Fibroblast of skin of scalp (primary cell): ENCODE measurements around the gene PATJ.
A peak's percentile ranks its signal among the peaks of the same experiment; 100 is the strongest.
"Not testable (repeated sequence)": the region's sequence is repeated elsewhere in the genome, so short reads cannot be mapped to it uniquely, and the experiment has no call there.

Experiments used
- DNase-seq: peaks from one replicate; pipeline ENCODE4 v3.0.0-alpha.2; 2013

PATJ gene

DNA sequence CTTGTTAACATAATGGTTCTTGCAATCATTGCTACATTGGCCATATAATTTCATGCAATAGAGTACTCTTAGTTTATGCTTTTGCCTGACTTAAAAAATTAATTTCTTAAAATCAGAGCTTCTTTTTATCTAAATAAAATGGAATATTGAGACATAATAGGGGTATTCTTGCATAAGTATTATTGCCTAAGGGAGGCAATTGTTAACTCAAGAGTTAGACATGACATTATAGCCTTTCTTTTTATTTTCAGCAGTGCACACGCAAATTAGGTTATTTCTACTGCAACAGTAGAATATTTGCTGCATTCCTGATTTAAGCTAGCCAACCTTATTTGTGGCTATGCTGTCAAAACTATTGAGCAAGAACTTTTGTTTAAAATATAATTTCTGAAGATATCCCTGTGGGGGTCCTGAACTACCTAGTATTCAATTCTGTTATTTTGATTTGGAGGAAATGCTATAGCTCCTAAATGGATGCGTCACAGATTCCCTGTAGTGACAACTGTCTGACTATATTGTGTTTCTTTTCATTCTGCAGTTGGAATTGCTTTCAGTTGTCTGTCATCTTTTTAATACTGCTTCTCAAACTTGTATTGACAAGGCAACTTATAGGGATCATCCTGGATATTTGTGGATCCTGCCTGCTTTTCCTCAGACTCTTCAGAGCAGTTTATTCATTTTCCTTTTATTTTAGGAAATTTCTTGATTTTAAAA is 211.0 kb downstream of the PATJ start:
- peak; percentile 3 for DNase-seq

DNA sequence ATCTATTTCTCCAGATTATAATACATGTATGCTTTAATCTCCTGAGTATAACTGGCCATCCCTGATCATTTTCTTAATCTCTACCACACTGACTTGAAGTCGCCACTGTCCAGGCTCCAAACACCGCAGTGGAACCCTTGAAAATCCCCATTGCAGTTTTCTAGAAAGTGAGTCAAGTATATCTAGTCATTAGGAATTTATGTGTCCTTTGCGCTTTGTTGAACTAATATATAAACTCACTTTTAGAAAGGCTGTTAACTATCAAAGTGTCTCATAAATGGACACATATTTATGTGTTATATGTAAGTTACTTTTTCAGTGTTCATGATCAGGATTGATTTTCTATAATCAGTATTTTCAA is 211.5 kb downstream of the PATJ start:
- DNase-seq = no peak

DNA sequence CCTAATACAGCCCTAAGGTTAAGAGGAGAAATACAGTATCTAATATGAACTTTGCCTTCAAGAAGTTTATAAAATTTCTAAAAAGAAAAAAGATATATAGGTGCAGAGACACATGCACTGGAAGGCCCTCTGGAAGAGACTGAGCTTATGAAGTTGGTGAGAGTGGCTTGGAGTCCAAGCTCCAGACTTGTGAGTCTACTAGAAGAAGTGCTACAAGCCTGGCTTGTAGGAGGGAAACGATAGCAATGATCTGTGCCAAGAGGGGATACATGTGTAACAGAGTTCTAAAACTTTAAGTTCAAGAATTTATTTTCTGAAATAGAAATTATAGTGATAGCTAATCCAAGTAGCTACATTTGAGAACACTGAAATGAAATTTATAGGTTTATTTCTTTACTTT is 213.0 kb downstream of the PATJ start:
- DNase-seq = no peak

DNA sequence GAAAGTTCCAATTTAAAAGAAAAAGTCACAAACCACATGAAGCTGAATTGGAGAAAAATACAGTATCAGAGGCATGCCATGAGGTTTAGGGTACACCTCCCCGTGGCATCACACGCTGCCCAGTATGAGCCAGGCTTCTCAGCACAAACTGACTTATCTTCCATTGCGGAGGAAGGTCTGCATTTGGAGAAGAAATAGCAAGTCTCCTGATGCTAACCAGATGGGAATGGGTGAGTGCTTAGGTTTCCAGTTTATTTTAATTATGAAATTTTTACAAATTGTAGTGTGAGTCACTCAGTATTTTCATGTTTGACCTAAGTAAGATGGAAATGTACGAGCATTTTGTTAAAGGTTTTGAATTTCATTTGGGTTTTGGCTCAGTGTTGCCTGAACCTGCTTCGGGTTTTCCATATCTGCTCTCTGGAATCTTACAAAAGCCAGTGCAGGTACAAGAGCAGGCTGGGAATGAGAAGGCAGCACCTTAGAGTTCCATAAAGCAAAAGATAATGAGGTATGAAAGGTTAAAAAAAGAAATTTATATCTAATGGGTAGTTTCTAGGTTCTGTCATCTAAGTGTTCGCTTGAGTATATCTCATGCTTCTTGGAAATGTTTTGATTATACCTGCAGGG is 213.9 kb downstream of the PATJ start:
- DNase-seq = no peak

DNA sequence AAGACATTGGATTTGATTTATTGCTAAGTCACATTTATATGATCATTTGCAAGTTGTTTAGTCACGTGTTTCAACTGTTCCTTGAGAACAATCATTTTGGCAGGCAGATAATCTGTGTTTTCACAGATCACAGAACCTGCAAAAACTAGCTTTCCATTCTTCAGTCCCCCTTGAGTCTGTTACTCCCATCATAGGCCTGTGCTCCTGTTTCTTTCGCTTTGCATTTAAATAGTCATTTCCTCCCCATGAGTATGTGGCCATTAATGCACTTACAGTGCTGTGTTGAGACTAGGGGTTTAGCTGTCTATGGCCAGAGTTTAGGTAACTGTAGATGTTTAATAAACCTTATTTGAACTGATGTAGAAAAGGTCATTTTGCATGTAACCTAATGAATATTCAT is 214.5 kb downstream of the PATJ start:
- DNase-seq = no peak

DNA sequence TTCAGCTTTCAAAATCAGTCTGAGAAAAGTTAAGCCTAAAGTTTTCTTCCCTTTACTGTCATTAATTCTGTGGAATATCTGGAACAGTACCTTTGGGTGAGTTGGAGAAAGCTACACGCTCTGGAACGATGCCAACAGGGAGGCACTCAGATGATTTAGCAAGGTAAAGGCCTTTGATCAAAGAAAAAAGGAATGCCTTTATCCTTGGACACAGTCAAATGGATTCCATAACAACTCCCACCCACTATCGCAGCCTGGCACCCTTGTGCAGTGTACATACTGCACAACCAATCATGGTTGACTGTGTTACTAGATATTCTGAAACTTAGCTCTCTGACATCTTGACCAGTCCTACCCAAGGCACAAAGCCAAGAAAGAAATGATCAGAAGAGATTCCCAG is 218.7 kb downstream of the PATJ start:
- DNase-seq = no peak

DNA sequence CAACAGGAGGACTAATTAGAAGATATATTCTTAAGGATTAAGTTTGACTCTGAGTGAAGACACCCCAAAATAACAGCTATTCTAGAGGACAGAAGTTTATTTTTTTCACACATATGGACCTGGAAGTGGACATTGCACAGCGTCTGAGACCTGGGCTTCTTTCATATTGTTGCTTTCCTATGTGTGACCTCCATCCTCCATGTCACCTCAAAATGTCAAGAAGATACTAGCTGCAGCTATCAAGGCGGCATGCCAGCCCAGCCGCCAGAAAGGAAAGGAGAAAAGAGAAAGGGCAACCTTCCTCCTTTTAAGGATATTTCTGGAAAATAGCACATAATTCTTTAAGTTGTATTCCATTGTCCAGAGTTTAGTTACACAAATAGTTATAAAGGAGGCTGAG is 220.4 kb downstream of the PATJ start:
- DNase-seq = no peak

DNA sequence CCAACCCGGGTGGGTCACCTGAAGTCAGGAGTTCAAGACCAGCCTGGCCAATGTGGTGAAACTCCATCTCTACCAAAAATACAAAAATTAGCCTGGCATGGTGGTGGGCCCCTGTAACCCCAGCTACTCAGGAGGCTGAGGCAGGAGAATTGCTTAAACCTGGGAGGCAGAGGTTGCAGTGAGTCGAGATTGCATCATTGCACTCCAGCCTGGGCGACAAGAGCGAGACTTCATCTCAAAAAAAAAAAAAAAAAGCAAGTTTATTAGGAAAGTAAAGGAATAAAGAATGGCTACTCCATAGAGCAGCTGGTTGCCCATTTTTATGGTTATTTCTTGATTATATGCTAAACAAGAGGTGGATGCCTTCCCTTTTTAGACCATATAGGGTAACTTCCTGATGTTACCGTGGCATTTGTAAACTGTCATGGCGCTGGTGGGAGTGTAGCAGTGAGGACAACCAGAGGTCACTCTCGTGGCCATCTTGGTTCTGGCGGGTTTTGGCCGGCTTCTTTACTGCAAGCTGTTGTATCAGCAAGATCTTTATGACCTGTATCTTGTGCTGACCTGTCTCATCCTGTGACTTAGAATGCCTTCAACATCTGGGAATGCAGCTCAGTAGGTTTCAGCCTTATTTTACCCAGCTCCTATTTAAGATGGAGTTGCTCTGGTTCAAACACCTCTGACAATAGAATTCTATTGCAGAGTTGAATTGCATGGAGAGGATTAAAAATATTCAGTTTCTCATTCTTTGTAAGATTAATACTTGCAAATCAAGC is 224.4 kb downstream of the PATJ start:
- not testable (repeated sequence) for DNase-seq

DNA sequence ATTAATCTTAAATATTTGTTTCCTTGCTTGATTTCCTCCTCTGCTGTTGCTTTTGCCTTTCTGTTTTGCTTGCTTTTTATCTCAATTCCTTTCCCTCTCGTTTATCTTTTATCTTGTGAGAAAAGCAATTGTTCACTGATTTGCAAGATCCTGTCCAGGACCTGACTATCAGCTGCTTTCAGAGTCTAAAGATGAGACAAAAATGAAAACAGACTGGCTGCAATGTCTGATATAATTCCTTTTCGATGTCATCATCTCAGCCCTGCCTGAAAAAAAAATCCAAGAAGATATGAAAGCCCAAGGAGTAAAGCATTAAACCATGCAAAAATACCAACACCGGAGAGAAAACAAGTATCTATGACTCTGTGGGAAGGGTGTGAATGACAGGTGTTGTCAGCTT is 225.5 kb downstream of the PATJ start:
- DNase-seq = peak; percentile 11

DNA sequence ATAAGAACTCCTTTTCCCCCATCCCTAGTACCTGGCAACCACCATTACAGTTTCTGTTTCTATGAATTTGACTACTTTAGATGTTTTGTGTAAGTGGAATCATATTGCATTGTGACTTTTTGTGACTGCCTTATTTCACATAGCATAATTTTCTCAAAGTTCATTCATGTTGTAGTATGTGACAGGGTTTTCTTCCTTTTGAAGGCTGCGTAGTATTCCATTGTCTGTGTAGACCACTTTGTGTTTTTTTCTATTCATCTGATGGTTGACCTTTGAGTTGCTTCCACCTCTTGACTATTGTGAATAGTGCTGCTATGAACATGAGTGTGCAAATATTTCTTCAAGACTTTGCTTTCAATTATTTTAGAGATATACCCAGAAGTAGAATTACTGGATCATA is 226.6 kb downstream of the PATJ start:
- DNase-seq = no peak

DNA sequence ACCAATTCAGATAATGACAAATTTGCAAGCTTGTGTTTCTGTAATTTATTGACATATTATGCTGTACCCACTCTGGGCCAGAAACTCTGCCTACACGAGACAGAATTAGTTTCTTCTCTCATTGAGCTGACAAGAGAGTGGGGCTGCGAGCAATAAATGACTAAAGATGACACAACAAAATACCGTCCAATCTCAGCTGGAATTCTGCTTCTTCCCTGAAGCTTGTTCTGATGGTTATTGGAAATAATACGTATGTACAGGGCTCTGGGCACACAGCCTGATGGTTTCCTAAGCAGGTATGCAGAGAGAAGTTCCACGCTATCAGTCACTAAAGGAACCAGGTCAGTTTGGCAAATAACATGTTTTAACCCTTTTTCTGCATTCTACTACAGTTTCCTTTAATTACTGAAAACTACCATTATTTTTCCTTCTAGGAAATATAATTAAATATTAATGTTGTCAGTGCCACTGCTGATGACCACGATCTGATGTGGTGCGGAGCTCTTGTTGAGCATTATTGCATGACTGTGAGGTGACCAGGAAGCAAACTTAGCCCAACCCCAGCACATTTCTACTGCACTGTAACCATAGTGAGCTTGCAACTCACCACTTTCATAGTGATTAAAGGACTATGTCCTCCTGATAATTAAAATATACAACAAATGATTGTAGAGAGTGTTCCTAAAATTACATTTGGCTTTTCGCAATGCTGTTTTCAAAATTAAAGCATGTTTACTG is 231.0 kb downstream of the PATJ start:
- no peak for DNase-seq

DNA sequence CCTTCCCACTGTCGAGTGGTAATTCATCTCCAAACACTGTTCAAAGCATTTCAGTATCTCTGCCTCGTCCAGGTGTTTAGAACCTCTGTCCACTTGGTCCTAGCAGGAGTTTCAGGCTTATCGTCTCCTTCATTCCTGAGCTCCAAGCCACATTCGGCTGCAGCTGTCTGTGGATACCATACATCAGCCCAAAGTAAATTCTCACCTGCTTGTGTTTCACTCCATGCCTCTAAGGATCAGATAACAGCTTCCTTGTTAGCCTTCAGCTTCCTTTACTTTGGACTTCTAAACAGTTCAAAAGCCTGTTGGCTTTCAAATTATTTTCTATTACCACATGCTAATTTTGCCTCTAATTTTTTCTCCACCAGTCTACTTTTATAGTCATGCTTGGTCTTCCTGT is 233.4 kb downstream of the PATJ start:
- no peak for DNase-seq

DNA sequence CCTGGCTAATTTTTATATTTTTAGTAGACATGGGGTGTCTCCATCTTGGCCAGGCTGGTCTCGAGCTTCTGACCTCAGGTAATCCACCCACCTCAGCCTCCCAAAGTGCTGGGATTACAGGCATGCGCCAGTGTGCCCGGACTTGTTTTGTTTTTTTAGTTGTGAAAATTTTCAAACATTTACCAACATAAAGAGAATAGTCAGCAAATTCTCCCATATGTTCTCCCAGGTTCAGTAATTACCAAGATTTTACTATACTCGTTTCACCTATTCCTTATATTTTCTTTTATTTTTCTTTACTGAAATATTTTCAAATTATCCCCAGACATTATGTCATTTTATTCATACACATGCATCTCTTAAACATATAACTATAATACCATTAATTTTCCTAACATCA is 234.3 kb downstream of the PATJ start:
- no peak for DNase-seq

DNA sequence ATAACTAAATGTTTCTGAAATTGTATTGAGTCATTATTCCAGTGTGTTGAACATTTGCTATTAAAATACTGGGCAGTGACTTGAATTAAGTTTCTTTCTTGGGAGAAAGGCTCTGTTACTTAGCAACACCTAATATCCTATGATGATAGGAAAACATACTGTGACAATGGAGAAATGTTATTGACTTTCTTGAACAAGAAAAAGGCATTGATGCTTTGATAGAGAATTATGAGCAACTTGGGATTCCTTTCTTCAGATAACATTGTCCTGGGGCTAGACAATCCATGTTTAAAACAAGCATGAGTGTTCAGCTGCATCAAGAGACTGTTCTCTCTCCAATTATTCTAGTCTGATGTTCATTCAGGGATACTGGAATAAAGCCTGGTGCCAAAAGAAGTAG is 236.5 kb downstream of the PATJ start:
- DNase-seq = no peak

DNA sequence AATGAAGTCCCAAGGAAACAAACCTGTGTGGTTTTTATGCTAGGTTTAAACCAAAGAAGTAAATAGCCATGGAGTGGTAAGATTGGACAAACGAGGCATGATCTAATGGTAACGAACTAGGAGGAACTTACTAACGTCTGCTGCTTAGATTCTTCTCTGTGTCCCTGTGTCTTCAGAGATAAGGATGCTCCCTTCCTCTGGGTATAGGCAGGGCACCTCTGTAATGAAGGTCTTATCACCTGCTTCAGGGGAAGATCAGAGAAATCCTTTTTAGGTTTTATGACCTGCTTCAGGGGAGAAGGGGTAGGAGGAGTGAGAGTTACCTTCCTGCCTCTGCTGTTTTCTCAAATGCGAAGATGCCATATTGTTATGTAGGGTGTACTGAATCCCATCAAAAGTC is 237.4 kb downstream of the PATJ start:
- no peak for DNase-seq

DNA sequence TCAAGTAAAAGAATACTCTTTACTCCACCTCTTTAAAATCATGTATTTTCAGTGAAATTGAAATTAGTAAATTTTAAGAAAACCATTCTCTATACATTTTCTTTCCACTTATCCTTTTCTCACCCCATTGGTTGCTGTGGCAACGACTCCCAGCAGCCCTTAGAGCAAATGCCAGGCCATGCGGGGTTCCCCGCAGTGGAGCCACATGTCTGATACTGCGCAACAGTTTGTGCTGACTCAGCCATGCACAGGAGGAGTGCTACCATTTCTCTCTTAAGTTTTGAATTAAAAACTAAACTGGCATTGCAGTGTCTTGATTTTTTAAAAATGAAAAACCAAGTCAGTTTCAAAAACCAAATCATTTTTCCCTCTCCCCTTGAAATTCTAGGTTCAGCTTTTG is 238.3 kb downstream of the PATJ start:
- DNase-seq = peak; percentile 72

DNA sequence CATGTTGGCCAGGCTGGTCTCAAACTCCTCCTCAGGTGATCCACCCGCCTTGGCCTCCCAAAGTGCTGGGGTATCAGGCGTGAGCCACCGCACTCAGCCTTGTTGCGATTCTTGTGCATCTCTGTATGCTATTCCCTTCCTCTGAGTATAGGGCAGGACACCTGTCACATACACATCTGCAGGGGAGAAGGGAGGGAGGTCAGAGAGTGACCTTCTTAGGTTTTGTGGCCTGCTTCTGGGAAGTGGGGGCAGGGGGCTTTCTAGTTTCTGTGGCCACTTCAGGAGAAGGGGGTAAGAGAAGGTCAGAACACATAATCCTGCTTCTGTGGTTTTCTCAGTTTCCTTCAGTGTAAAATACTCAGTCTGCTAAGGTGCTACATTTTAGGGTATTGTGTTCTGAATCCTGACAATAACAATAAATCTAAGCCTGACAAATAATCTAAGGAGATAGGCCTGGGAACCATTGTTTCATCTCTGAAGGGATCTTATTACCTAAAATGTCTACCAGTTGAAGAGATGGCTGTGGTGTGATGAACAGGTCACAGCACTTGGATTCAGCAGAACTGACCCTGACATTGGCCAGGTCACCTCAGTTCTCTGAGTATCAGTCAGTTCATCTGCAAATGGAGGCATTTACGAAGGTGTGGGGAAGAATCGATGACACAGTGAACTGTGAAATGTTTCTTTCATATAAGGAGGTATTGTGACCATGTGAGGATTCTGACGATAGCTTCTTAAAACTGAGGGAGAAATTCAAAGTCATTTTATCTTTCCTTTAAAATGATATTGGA is 239.8 kb downstream of the PATJ start:
- no peak for DNase-seq

DNA sequence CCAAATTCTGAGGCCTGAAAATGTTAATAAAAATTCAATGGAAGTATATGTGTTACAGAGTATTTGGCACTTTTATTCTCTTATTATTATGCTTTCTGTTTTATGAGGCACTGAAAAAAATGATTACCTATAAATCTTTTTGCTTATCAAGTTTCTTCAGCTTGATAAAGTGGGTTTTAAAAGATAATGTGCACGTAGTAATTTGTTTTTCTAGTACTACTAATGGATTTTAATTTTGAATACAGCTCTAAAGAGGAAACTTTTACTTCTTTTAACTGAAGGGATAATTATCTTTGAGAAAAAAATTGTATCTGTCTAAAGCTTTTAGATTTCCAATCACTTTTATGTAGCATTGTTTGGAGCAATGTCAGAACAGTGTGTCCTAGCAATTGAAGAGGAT is 241.0 kb downstream of the PATJ start:
- no peak for DNase-seq

DNA sequence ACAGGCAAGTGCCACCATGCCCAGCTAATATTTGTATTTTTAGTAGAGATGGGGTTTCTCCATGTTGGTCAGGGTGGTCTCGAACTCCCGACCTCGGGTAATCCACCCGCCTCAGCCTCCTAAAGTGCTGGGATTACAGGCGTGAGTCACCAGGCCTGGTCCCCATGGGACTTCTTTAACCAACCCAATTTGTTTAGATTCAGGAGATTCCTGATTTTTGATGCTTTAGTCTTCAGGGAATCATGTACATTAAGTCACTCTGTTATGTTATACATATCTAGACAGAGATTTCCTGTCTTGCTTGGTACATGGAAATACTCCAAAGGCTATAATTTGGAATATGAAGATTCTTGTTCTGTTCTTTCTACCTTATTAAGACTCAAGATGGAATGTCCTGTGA is 250.0 kb downstream of the PATJ start:
- peak; percentile 61 for DNase-seq

DNA sequence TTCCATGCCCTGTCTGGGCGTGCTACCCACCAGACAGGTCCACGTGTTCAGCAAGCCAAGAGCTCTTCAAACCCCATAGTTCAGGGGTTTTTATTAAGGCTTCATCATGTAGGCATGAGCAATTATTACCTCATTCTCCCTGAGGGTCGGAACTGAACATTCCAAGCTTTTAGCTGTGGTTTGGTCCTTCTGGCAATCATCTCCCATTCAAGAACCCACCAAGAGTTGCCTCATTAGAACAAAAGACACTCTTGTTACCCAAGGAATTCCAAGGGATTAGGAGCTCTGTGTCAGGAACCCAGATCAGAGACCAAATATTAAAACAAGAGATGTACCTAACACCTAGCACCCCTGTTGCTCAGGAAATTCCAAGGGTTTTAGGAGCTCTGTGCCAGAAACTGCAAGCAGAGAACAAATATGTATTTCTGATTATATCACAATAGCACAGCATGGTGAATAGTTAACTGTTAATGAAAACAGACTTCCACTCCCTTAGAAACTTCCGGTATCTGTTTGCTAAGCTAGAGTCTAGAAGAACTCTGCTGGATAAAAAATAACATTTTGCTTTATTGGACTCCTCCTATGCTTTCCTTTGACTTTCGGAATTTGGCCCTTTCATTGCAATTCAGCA is 251.2 kb downstream of the PATJ start:
- DNase-seq = peak; percentile 73

DNA sequence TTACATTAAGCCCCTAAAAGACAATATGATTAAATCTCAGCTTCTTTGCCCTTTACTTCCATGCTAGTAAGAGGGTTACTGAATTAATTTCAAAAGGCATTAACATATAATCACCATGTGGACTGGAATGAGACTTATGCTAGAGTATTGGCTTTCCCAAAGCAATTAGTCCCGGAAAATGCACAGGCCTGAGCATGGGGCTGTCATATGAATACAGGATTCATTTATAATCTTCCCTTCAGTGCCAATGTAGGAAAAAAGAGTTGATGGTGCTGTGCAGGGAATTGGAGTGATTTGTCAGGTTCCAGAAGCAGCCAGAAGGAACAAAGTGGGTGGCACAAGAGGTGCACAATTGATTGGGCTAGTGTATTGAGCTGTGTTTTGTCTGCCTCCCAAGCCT is 253.4 kb downstream of the PATJ start:
- no peak for DNase-seq

DNA sequence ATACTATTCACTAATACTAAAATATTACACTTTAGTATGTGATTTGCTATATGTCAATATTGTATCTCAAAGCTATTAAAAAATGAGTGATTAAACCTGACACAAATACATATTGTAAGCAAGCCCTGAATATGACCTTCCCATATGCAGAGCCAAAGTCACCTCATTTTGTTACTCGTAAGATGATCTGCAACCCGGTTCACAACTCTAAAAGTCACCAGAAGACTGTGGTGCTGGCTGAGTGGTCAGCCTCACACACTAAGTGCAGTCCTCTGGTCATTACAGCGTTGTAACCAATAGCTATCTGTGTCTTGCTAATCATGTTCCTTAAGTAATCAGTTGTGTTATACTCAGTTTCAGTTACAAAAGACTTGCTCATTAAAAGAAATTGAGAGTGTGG is 254.8 kb downstream of the PATJ start:
- DNase-seq = no peak
